Measurements from ENCODE around the gene ACOT12.

- TF ChIP-seq CTCF (IDR thresholded peaks at IDR 0.05) (no peak), ZNF281 (CRISPR knock-in tag; IDR thresholded peaks at IDR 0.05) (no peak), MAX (CRISPR knock-in tag; IDR thresholded peaks at IDR 0.05) (no peak), ATF3 (CRISPR knock-in tag; conservative IDR thresholded peaks at IDR 0.05) (no peak), JUN (CRISPR knock-in tag; IDR thresholded peaks at IDR 0.05) (no peak), IRF1 (CRISPR knock-in tag; IDR thresholded peaks at IDR 0.05) (no peak), USF2 (CRISPR knock-in tag; IDR thresholded peaks at IDR 0.05) (no peak), AFF4 (CRISPR knock-in tag; IDR thresholded peaks at IDR 0.05; ENCODE audit: borderline replicate concordance) (no peak), MLX (CRISPR knock-in tag; IDR thresholded peaks at IDR 0.05) (no peak), CDX4 (CRISPR knock-in tag; IDR thresholded peaks at IDR 0.05; ENCODE audit: borderline replicate concordance) (no peak), HMGA2 (CRISPR knock-in tag; IDR thresholded peaks at IDR 0.05) (no peak), SP1 (CRISPR knock-in tag; conservative IDR thresholded peaks at IDR 0.05) (no peak)
Measured at GRCh38 chr5:81417052-81417451, 23.1 kb upstream of the ACOT12 start.
